Caco-2 (cell line): ENCODE data around the gene CAMK2G. TPM values are rescaled to one million over a fixed set of nuclear protein-coding genes. Genes with fewer than 3 reads are reported as not detected.

ENCODE experiments used
- BruUV-seq: library from RNA; stranded (reverse); fragments of 400-500 nt; replicated peaks from 2 replicates; lab custom pipeline; 2021; lab: Mats Ljungman, UMichigan
- CTCF ChIA-PET: fragments of 300-600 bp; sonication (Branson Sonifier 250); formaldehyde crosslinking; loops from one replicate; lab custom pipeline; 2022; ENCODE audit warnings: antibody characterized with exemption; lab: Charles Lee
- POLR2A ChIA-PET: fragments of 300-600 bp; sonication (Branson Sonifier 250); formaldehyde crosslinking; loops from one replicate; lab custom pipeline; 2022; ENCODE audit warnings: antibody characterized with exemption; lab: Charles Lee
- DNase-seq, 2 experiments: peaks; one replicate each; pipeline versions ENCODE4 v3.0.0 to v3.0.0-alpha.2; 2020 to 2022
- H3K27me3 ChIP-seq: replicated peaks from 2 replicates; pipeline ENCODE4 v1.6.0; 2011; ENCODE audit warnings: low read length; ENCODE audit not compliant: control insufficient read depth, insufficient read depth
- H3K36me3 ChIP-seq: 2 replicates; pipeline ENCODE4 v1.5.1; 2011; ENCODE audit warnings: low read length; ENCODE audit not compliant: control insufficient read depth, insufficient read depth
- H3K4me1 ChIP-seq: fragments of 250-450 bp; sonication (Bioruptor Pico); 2 replicates; pipeline ENCODE4 v1.5.1; 2020; ENCODE audit warnings: mild to moderate bottlenecking
- H3K4me3 ChIP-seq: 2 replicates; pipeline ENCODE4 v1.5.1; 2011; ENCODE audit warnings: low read depth, mild to moderate bottlenecking, control low read depth, low read length
- H3K9me3 ChIP-seq: fragments of 250-450 bp; sonication (Bioruptor Pico); 2 replicates; pipeline ENCODE4 v1.5.1; 2020; ENCODE audit warnings: mild to moderate bottlenecking, moderate library complexity
- H3K27ac Mint-ChIP-seq: one replicate; pipeline ENCODE4 v1.8.0; 2022; ENCODE audit warnings: mixed read lengths; ENCODE audit not compliant: unreplicated experiment
- H3K27me3 Mint-ChIP-seq: one replicate; pipeline ENCODE4 v1.8.0; 2022; ENCODE audit warnings: mixed read lengths; ENCODE audit not compliant: insufficient read depth, unreplicated experiment
- H3K36me3 Mint-ChIP-seq: one replicate; pipeline ENCODE4 v1.8.0; 2022; ENCODE audit warnings: mild to moderate bottlenecking, mixed read lengths; ENCODE audit not compliant: insufficient read depth, unreplicated experiment
- H3K4me1 Mint-ChIP-seq: one replicate; pipeline ENCODE4 v1.8.0; 2022; ENCODE audit warnings: low read depth, mixed read lengths; ENCODE audit not compliant: unreplicated experiment
- H3K4me3 Mint-ChIP-seq: one replicate; pipeline ENCODE4 v1.8.0; 2022; ENCODE audit warnings: mild to moderate bottlenecking, moderate library complexity, mixed read lengths; ENCODE audit not compliant: unreplicated experiment
- H3K9me3 Mint-ChIP-seq: one replicate; pipeline ENCODE4 v1.8.0; 2022; ENCODE audit warnings: mixed read lengths; ENCODE audit not compliant: unreplicated experiment
- intact Hi-C: fragments of 100-400 bp; cut with micrococcal nuclease; formaldehyde crosslinking; loops from one replicate; pipeline ENCODE4 v1.10.0; 2022; ENCODE audit not compliant: unreplicated experiment
- total RNA-seq: library from RNA; stranded (reverse); gene quantifications from 2 replicates; pipeline ENCODE4 v1.2.3, GENCODE V29; 2022
- TF ChIP-seq, protein P1 (sequence below), 2 experiments: fragments of 200-600 bp in 1 of 2; IDR thresholded peaks; 1 replicate in 1 of 2; 2 replicates in 1 of 2; pipeline versions ENCODE4 v1.5.1 to v1.8.0; 2011 to 2022; ENCODE audit warnings: antibody characterized with exemption in 1 of 2, control low read depth in 1 of 2, inconsistent platforms in 1 of 2, low read depth in 1 of 2, low read length in 1 of 2, mild to moderate bottlenecking in 1 of 2, moderate library complexity in 1 of 2; ENCODE audit not compliant: insufficient read depth in 1 of 2, severe bottlenecking in 1 of 2, unreplicated experiment in 1 of 2

The CAMK2G gene
- total RNA-seq, 1 experiment from 2014 or later, result 78.8 TPM

DNA sequence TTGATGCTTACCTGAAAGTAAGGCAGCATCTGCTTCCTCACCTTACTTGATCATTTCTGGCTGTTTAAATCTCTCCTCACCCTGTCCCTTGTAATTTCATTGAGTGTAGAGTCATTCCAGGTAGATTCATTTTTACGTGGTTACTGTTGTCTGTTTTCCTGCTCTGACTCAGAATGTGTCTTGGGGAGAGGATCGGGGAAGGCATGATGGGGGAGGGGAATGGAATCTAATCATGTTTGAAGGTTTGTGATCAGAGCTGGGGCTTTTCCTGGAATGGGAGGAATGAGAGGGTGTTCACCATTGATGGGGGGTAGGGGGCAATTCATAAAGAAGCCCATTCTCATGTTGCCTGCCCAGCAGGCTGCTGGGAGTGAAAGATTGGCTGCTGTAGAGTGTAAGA is 111.4 kb downstream of the CAMK2G start:
- TF ChIP-seq, protein P1, sequence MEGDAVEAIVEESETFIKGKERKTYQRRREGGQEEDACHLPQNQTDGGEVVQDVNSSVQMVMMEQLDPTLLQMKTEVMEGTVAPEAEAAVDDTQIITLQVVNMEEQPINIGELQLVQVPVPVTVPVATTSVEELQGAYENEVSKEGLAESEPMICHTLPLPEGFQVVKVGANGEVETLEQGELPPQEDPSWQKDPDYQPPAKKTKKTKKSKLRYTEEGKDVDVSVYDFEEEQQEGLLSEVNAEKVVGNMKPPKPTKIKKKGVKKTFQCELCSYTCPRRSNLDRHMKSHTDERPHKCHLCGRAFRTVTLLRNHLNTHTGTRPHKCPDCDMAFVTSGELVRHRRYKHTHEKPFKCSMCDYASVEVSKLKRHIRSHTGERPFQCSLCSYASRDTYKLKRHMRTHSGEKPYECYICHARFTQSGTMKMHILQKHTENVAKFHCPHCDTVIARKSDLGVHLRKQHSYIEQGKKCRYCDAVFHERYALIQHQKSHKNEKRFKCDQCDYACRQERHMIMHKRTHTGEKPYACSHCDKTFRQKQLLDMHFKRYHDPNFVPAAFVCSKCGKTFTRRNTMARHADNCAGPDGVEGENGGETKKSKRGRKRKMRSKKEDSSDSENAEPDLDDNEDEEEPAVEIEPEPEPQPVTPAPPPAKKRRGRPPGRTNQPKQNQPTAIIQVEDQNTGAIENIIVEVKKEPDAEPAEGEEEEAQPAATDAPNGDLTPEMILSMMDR (IDR thresholded peaks at IDR 0.05; ENCODE audit: insufficient read depth in 1 of 2, low read depth in 1 of 2, low read length in 1 of 2, severe bottlenecking in 1 of 2, unreplicated experiment in 1 of 2), result no peak
- Mint-ChIP-seq H3K9me3 (no peaks in the 10 kb centered on the region), H3K27me3 (no peaks in the 10 kb centered on the region), H3K4me3 (peak overlapping the region; percentile 2), H3K27ac (peak overlapping the region; percentile 45), H3K4me1 (peaks cover 34% of the 10 kb centered on the region), H3K36me3 (peaks cover 84% of the 10 kb centered on the region)
- no peaks in the 10 kb centered on the region for H3K27me3 ChIP-seq
- H3K36me3 ChIP-seq, result peaks cover 13% of the 10 kb centered on the region; the same call in 1 of the 2 replicates
- no peaks in the 10 kb centered on the region for H3K9me3 ChIP-seq
- no peak for DNase-seq
- no peak overlapping the region for H3K4me3 ChIP-seq
- no TSS peak for BruUV-seq
- intact Hi-C loops, result no loop called here
- CTCF ChIA-PET, result interaction anchor here (1.1 kb wide), 1 partner anchor 24 kb away, joined by 3 read pairs; no protein-coding TSS in a partner anchor
- POLR2A ChIA-PET, result interaction anchor here (0.6 to 0.8 kb wide), 2 partner anchors 20 to 114 kb away, joined by 3 to 6 read pairs; no protein-coding TSS in a partner anchor
- H3K4me1 ChIP-seq, result peaks cover 19% of the 10 kb centered on the region

Other genes starting within 250 kb of the CAMK2G start
- gene MYOZ1, start 233.1 kb downstream of the CAMK2G start, total RNA-seq, result 0.35 and 0.52 TPM in 2 replicates
- 0.12 and 0.16 TPM in 2 replicates for gene SYNPO2L, start 218.5 kb downstream of the CAMK2G start, total RNA-seq
- gene AGAP5, start 176.4 kb downstream of the CAMK2G start, total RNA-seq, result 14.3 and 16.7 TPM in 2 replicates
- 91.0 and 91.2 TPM in 2 replicates for gene SEC24C, start 130.2 kb downstream of the CAMK2G start, total RNA-seq
- gene CHCHD1, start 92.5 kb downstream of the CAMK2G start, total RNA-seq, result 42.0 and 44.1 TPM in 2 replicates
- 93.2 and 103 TPM in 2 replicates for gene ZSWIM8, start 88.9 kb downstream of the CAMK2G start, total RNA-seq
- 16.8 and 18.6 TPM in 2 replicates for gene NDST2, start 63.0 kb downstream of the CAMK2G start, total RNA-seq
- 1.2 and 1.8 TPM in 2 replicates for gene PLAU, start 36.6 kb upstream of the CAMK2G start, total RNA-seq
- 92.2 and 113 TPM in 2 replicates for gene VCL, start 123.6 kb upstream of the CAMK2G start, total RNA-seq